Measurements from ENCODE around the gene SPRY1. TPM values are rescaled to one million over a fixed set of nuclear protein-coding genes. Genes with fewer than 3 reads are reported as not detected.

Gene SPRY1
- polyA plus RNA-seq, 2 donors = 9.9 to 12.4 TPM

- WGBS, 2 donors = 89% methylated on average over 7 of the region's 7 CpGs
- Histone ChIP-seq H3K27ac (ENCODE audit: low read depth in 2 of 2, low read length in 1 of 2) (no peak overlapping the region), H3K4me1 (ENCODE audit: control insufficient read depth in 2 of 2, insufficient read depth in 2 of 2, low read length in 1 of 2) (no peaks in the 10 kb centered on the region), H3K4me3 (ENCODE audit: low read depth in 1 of 2, low read length in 2 of 2) (no peak overlapping the region), H3K36me3 (ENCODE audit: control insufficient read depth in 2 of 2, insufficient read depth in 2 of 2, low read length in 1 of 2) (no peaks in the 10 kb centered on the region), H3K27me3 (ENCODE audit: control insufficient read depth in 1 of 2, insufficient read depth in 2 of 2, low read length in 2 of 2) (no peaks in the 10 kb centered on the region), H3K9me3 (ENCODE audit: control insufficient read depth in 2 of 2, insufficient read depth in 1 of 2, low read depth in 1 of 2, low read length in 1 of 2) (peaks cover 0 to 4% of the 10 kb centered on the region in 2 donors)
Observed at GRCh38 chr4:123433573-123433972, 37.0 kb downstream of the SPRY1 start.

GRCh38 chr4:123433976-123434375, 37.4 kb downstream of the SPRY1 start:
- peaks cover 0 to 4% of the 10 kb centered on the region in 2 donors for H3K9me3 ChIP-seq (ENCODE audit: control insufficient read depth in 2 of 2, insufficient read depth in 1 of 2, low read depth in 1 of 2, low read length in 1 of 2)
- H3K27ac ChIP-seq (ENCODE audit: low read depth in 2 of 2, low read length in 1 of 2) = no peak overlapping the region
- H3K36me3 ChIP-seq (ENCODE audit: control insufficient read depth in 2 of 2, insufficient read depth in 2 of 2, low read length in 1 of 2) = no peaks in the 10 kb centered on the region
- no peaks in the 10 kb centered on the region for H3K4me1 ChIP-seq (ENCODE audit: control insufficient read depth in 2 of 2, insufficient read depth in 2 of 2, low read length in 1 of 2)
- H3K4me3 ChIP-seq (ENCODE audit: low read depth in 1 of 2, low read length in 2 of 2) = no peak overlapping the region
- no peaks in the 10 kb centered on the region for H3K27me3 ChIP-seq (ENCODE audit: control insufficient read depth in 1 of 2, insufficient read depth in 2 of 2, low read length in 2 of 2)
- 88 to 92% methylated on average over 9 of the region's 9 CpGs for WGBS, 2 donors

- Histone ChIP-seq H3K9me3 (ENCODE audit: control insufficient read depth in 2 of 2, insufficient read depth in 1 of 2, low read depth in 1 of 2, low read length in 1 of 2) (peaks cover 0 to 4% of the 10 kb centered on the region in 2 donors), H3K27me3 (ENCODE audit: control insufficient read depth in 1 of 2, insufficient read depth in 2 of 2, low read length in 2 of 2) (no peaks in the 10 kb centered on the region), H3K4me3 (ENCODE audit: low read depth in 1 of 2, low read length in 2 of 2) (no peak overlapping the region), H3K36me3 (ENCODE audit: control insufficient read depth in 2 of 2, insufficient read depth in 2 of 2, low read length in 1 of 2) (no peaks in the 10 kb centered on the region), H3K27ac (ENCODE audit: low read depth in 2 of 2, low read length in 1 of 2) (no peak overlapping the region), H3K4me1 (ENCODE audit: control insufficient read depth in 2 of 2, insufficient read depth in 2 of 2, low read length in 1 of 2) (no peaks in the 10 kb centered on the region)
- 96% methylated on average over 43 of the region's 43 CpGs for WGBS, 2 donors
Observed at GRCh38 chr4:123435246-123436113, 38.9 kb downstream of the SPRY1 start.

DNA sequence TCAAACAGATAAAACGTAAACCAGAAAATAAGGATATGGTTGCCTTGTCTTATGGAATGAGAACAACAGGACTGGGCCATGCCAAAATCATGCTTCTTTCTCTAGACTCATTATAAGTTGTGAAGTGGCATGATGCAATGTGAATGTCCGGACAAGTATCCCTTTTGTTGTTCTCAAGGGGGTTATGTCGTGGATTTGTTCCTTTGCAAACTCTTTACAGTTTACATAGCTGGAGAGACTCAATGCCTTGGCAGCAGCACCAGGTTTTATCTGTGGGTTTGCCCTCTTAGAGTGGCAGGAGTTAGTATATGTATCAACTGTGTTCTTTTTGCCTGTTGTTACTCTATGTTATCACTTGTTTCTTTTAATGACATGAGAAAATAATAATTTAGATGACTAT, 41.4 kb downstream of the SPRY1 start:
- Histone ChIP-seq H3K27me3 (ENCODE audit: control insufficient read depth in 1 of 2, insufficient read depth in 2 of 2, low read length in 2 of 2) (no peaks in the 10 kb centered on the region), H3K9me3 (ENCODE audit: control insufficient read depth in 2 of 2, insufficient read depth in 1 of 2, low read depth in 1 of 2, low read length in 1 of 2) (peaks cover 0 to 4% of the 10 kb centered on the region in 2 donors), H3K27ac (ENCODE audit: low read depth in 2 of 2, low read length in 1 of 2) (no peak overlapping the region), H3K4me3 (ENCODE audit: low read depth in 1 of 2, low read length in 2 of 2) (no peak overlapping the region), H3K4me1 (ENCODE audit: control insufficient read depth in 2 of 2, insufficient read depth in 2 of 2, low read length in 1 of 2) (no peaks in the 10 kb centered on the region), H3K36me3 (ENCODE audit: control insufficient read depth in 2 of 2, insufficient read depth in 2 of 2, low read length in 1 of 2) (no peaks in the 10 kb centered on the region)
- WGBS, 2 donors = 44 to 56% methylated on average over 3 of the region's 3 CpGs

GRCh38 chr4:123443401-123444289, 47.0 kb downstream of the SPRY1 start:
- WGBS, 2 donors = 37 to 63% methylated on average over 5 of the region's 5 CpGs
- Histone ChIP-seq H3K27ac (ENCODE audit: low read depth in 2 of 2, low read length in 1 of 2) (no peak overlapping the region), H3K4me3 (ENCODE audit: low read depth in 1 of 2, low read length in 2 of 2) (no peak overlapping the region)

GRCh38 chr4:123444290-123444731, 47.7 kb downstream of the SPRY1 start:
- no peaks in the 10 kb centered on the region for H3K36me3 ChIP-seq (ENCODE audit: control insufficient read depth in 2 of 2, insufficient read depth in 2 of 2, low read length in 1 of 2)
- H3K9me3 ChIP-seq (ENCODE audit: control insufficient read depth in 2 of 2, insufficient read depth in 1 of 2, low read depth in 1 of 2, low read length in 1 of 2) = no peaks in the 10 kb centered on the region
- no peaks in the 10 kb centered on the region for H3K27me3 ChIP-seq (ENCODE audit: control insufficient read depth in 1 of 2, insufficient read depth in 2 of 2, low read length in 2 of 2)
- 40 to 59% methylated on average over 10 of the region's 10 CpGs for WGBS, 2 donors
- no peak overlapping the region for H3K4me3 ChIP-seq (ENCODE audit: low read depth in 1 of 2, low read length in 2 of 2)
- H3K27ac ChIP-seq (ENCODE audit: low read depth in 2 of 2, low read length in 1 of 2) = peak overlapping the region in 1 of 2 donors; percentile 3
- no peaks in the 10 kb centered on the region for H3K4me1 ChIP-seq (ENCODE audit: control insufficient read depth in 2 of 2, insufficient read depth in 2 of 2, low read length in 1 of 2)

More at GRCh38 chr4:123443401-123444289, 47.0 kb downstream of the SPRY1 start:
- no peaks in the 10 kb centered on the region for H3K27me3 ChIP-seq (ENCODE audit: control insufficient read depth in 1 of 2, insufficient read depth in 2 of 2, low read length in 2 of 2)
- no peaks in the 10 kb centered on the region for H3K9me3 ChIP-seq (ENCODE audit: control insufficient read depth in 2 of 2, insufficient read depth in 1 of 2, low read depth in 1 of 2, low read length in 1 of 2)
- H3K36me3 ChIP-seq (ENCODE audit: control insufficient read depth in 2 of 2, insufficient read depth in 2 of 2, low read length in 1 of 2) = no peaks in the 10 kb centered on the region
- no peaks in the 10 kb centered on the region for H3K4me1 ChIP-seq (ENCODE audit: control insufficient read depth in 2 of 2, insufficient read depth in 2 of 2, low read length in 1 of 2)

GRCh38 chr4:123446865-123447474, 50.4 kb downstream of the SPRY1 start:
- Histone ChIP-seq H3K4me3 (ENCODE audit: low read depth in 1 of 2, low read length in 2 of 2) (no peak overlapping the region), H3K4me1 (ENCODE audit: control insufficient read depth in 2 of 2, insufficient read depth in 2 of 2, low read length in 1 of 2) (no peaks in the 10 kb centered on the region), H3K27ac (ENCODE audit: low read depth in 2 of 2, low read length in 1 of 2) (no peak overlapping the region), H3K27me3 (ENCODE audit: control insufficient read depth in 1 of 2, insufficient read depth in 2 of 2, low read length in 2 of 2) (no peaks in the 10 kb centered on the region), H3K36me3 (ENCODE audit: control insufficient read depth in 2 of 2, insufficient read depth in 2 of 2, low read length in 1 of 2) (no peaks in the 10 kb centered on the region), H3K9me3 (ENCODE audit: control insufficient read depth in 2 of 2, insufficient read depth in 1 of 2, low read depth in 1 of 2, low read length in 1 of 2) (no peaks in the 10 kb centered on the region)
- 67 to 74% methylated on average over 6 of the region's 6 CpGs for WGBS, 2 donors

GRCh38 chr4:123449362-123449761, 52.8 kb downstream of the SPRY1 start:
- H3K27ac ChIP-seq (ENCODE audit: low read depth in 2 of 2, low read length in 1 of 2) = no peak overlapping the region
- no peaks in the 10 kb centered on the region for H3K9me3 ChIP-seq (ENCODE audit: control insufficient read depth in 2 of 2, insufficient read depth in 1 of 2, low read depth in 1 of 2, low read length in 1 of 2)
- H3K4me1 ChIP-seq (ENCODE audit: control insufficient read depth in 2 of 2, insufficient read depth in 2 of 2, low read length in 1 of 2) = no peaks in the 10 kb centered on the region
- no peak overlapping the region for H3K4me3 ChIP-seq (ENCODE audit: low read depth in 1 of 2, low read length in 2 of 2)
- 64 to 80% methylated on average over 5 of the region's 5 CpGs for WGBS, 2 donors
- no peaks in the 10 kb centered on the region for H3K27me3 ChIP-seq (ENCODE audit: control insufficient read depth in 1 of 2, insufficient read depth in 2 of 2, low read length in 2 of 2)
- H3K36me3 ChIP-seq (ENCODE audit: control insufficient read depth in 2 of 2, insufficient read depth in 2 of 2, low read length in 1 of 2) = no peaks in the 10 kb centered on the region

DNA sequence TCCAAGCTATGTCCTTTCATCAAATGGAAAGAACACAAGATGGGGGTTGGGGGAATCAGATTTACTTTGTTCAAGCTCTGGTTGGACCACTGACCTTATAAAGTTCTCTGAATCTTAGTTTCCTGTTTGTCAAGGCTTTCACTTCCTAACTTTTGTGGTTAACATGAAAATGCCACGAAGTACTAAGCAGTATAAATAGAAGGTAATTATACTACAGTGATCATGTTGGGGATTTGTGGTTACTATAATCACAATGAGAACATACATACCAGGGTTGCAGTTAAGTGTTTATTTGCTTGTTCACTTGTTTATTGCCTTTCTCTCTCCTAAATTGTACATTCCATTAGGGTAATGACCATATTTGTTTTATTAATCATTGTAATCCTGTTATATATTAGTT, 53.2 kb downstream of the SPRY1 start:
- WGBS, 2 donors = 17 to 24% methylated on average over 1 of the region's 1 CpG
- Histone ChIP-seq H3K36me3 (ENCODE audit: control insufficient read depth in 2 of 2, insufficient read depth in 2 of 2, low read length in 1 of 2) (no peaks in the 10 kb centered on the region), H3K9me3 (ENCODE audit: control insufficient read depth in 2 of 2, insufficient read depth in 1 of 2, low read depth in 1 of 2, low read length in 1 of 2) (no peaks in the 10 kb centered on the region), H3K4me1 (ENCODE audit: control insufficient read depth in 2 of 2, insufficient read depth in 2 of 2, low read length in 1 of 2) (no peaks in the 10 kb centered on the region), H3K27me3 (ENCODE audit: control insufficient read depth in 1 of 2, insufficient read depth in 2 of 2, low read length in 2 of 2) (no peaks in the 10 kb centered on the region), H3K4me3 (ENCODE audit: low read depth in 1 of 2, low read length in 2 of 2) (no peak overlapping the region), H3K27ac (ENCODE audit: low read depth in 2 of 2, low read length in 1 of 2) (no peak overlapping the region)

Measured in esophagus (tissue), 2 donors.